ENCODE measurements around the gene SEMA4D.
"Not testable (repeated sequence)": the region's sequence is repeated elsewhere in the genome, so short reads cannot be mapped to it uniquely, and the experiment has no call there.

Gene SEMA4D

GRCh38 chr9:89484475-89485404 lies 13.2 kb downstream of the SEMA4D start:
- no peak for DNase-seq (ENCODE audit: low read depth)
- H3K4me3 ChIP-seq (replicated peaks; ENCODE audit: low read depth, low read length): no peak overlapping the region
- TF ChIP-seq CTCF (IDR thresholded peaks at IDR 0.05; ENCODE audit: low read length, missing control alignments): no peak

- TF ChIP-seq CTCF (IDR thresholded peaks at IDR 0.05; ENCODE audit: low read length, missing control alignments): no peak
- no peak overlapping the region for H3K4me3 ChIP-seq (replicated peaks; ENCODE audit: low read depth, low read length)
- DNase-seq (ENCODE audit: low read depth): no peak
These were observed 14.1 kb downstream of the SEMA4D start for GRCh38 chr9:89483592-89484474.

GRCh38 chr9:89482901-89483361 lies 15.0 kb downstream of the SEMA4D start:
- no peak for TF ChIP-seq CTCF (IDR thresholded peaks at IDR 0.05; ENCODE audit: low read length, missing control alignments)
- DNase-seq (ENCODE audit: low read depth): no peak
- H3K4me3 ChIP-seq (replicated peaks; ENCODE audit: low read depth, low read length): no peak overlapping the region

- no peak overlapping the region for H3K4me3 ChIP-seq (replicated peaks; ENCODE audit: low read depth, low read length)
- no peak for DNase-seq (ENCODE audit: low read depth)
- TF ChIP-seq CTCF (IDR thresholded peaks at IDR 0.05; ENCODE audit: low read length, missing control alignments): no peak
These were observed 15.7 kb downstream of the SEMA4D start for GRCh38 chr9:89482056-89482851.

GRCh38 chr9:89481538-89481915 lies 16.4 kb downstream of the SEMA4D start:
- H3K4me3 ChIP-seq (replicated peaks; ENCODE audit: low read depth, low read length): no peak overlapping the region
- TF ChIP-seq CTCF (IDR thresholded peaks at IDR 0.05; ENCODE audit: low read length, missing control alignments): no peak
- no peak for DNase-seq (ENCODE audit: low read depth)

GRCh38 chr9:89480825-89481537 lies 16.9 kb downstream of the SEMA4D start:
- no peak for DNase-seq (ENCODE audit: low read depth)
- H3K4me3 ChIP-seq (replicated peaks; ENCODE audit: low read depth, low read length): no peak overlapping the region
- no peak for TF ChIP-seq CTCF (IDR thresholded peaks at IDR 0.05; ENCODE audit: low read length, missing control alignments)

GRCh38 chr9:89480372-89480771 lies 17.5 kb downstream of the SEMA4D start:
- not testable (repeated sequence) for H3K4me3 ChIP-seq (replicated peaks; ENCODE audit: low read depth, low read length); DNase-seq (ENCODE audit: low read depth)

- H3K4me3 ChIP-seq (replicated peaks; ENCODE audit: low read depth, low read length); DNase-seq (ENCODE audit: low read depth): not testable (repeated sequence)
These were observed 18.3 kb downstream of the SEMA4D start for GRCh38 chr9:89479669-89480011.

Measured in fibroblast of pulmonary artery (primary cell).